IPS DF 4.7 (cell line): ENCODE data around the gene ZFC3H1.
"Not testable (repeated sequence)": the region's sequence is repeated elsewhere in the genome, so short reads cannot be mapped to it uniquely, and the experiment has no call there.

ENCODE experiments used
- DNase-seq: peaks from one replicate; pipeline ENCODE4 v3.0.0-alpha.2; 2013; ENCODE audit warnings: low spot score; ENCODE audit errors: extremely low read depth

Gene ZFC3H1

GRCh38 chr12:71578694-71579258 is 84.9 kb downstream of the ZFC3H1 start:
- DNase-seq: no peak

GRCh38 chr12:71576496-71576895 is 87.2 kb downstream of the ZFC3H1 start:
- DNase-seq: no peak

- not testable (repeated sequence) for DNase-seq
Observed at GRCh38 chr12:71569885-71570284, 93.8 kb downstream of the ZFC3H1 start.

GRCh38 chr12:71567537-71567936 is 96.1 kb downstream of the ZFC3H1 start:
- DNase-seq: no peak

GRCh38 chr12:71566655-71567054 is 97.0 kb downstream of the ZFC3H1 start:
- DNase-seq: no peak

DNA sequence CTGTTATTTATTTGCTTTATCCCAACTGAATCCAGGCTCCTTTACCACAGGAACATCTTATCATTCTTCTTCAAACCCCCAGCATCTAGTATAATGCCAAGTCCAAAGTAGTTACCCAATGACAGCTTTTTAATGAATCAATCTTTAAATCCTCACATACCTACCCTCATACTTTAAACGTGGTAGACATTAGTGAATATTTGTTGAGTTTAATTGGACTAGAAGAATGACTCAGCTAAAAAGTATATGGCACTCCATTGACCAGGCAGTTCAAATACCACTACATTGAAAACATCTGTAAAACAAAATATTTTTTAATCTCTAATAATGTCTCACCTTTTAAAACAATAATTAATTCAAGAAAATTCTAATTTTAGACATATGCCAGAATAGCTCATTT is 98.1 kb downstream of the ZFC3H1 start:
- DNase-seq: no peak

DNA sequence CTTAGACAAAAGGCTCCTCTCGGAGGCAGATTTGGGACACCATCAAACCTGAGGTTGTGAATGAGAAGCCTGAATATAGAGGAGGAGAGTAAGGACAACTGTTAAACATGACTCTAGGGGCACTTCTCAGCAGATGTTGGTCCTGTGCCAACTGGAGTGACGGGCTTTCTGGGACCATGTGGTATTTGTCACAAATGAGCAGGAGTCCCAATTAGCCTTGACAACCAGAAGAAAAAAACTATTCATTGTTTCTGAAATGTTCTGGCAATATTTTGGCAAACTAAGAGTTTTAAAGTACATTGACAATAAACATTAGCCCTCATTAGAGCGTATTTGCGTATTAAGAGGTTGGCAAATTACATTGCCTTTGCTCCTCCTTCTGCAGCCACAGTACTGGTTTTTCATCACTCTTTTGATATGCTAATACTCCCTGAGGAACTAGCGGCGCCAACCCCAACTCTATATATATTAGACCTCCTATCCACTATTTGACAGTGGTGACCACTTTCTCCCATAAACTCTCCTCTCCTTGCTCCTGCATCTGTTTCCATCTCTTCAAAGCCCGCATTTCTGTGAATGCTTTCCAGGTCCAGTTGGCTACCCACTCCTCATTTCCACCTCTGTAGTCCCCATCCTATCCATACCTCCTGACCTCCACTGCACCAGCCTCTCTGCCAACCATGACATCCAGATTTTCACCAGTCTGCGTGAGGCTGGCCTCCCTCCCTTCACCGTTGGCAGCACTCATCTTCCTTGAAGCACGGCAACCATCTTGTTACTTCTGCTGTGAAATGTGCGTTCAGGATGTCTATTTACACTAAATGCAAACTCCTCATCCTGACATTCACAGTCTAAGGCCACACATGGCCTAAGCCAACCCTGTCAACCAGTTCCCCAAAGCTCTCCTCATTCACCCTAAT is 100.7 kb downstream of the ZFC3H1 start:
- no peak for DNase-seq
